OCI-LY1 (cell line): Measurements from ENCODE around the gene CHN1.

ENCODE experiments used
- CTCF ChIP-seq: fragments of 200-600 bp; sonication (generic), shearing (Covaris generic); IDR thresholded peaks from 2 replicates; pipeline ENCODE4 v1.5.1; 2017; ENCODE audit warnings: mild to moderate bottlenecking, antibody characterized with exemption, low read length, moderate library complexity, mixed read lengths
- EZH2 ChIP-seq: fragments of 200-600 bp; sonication (generic), shearing (Covaris generic); IDR thresholded peaks from 2 replicates; pipeline ENCODE4 v1.8.0; 2017; ENCODE audit warnings: borderline replicate concordance, mixed run types, mild to moderate bottlenecking, antibody characterized with exemption, low read length, moderate library complexity, mixed read lengths

GRCh38 chr2:174858745-174859144 lies 146.4 kb downstream of the CHN1 start:
- TF ChIP-seq CTCF (no peak), EZH2 (no peak)
